ENCODE results near the gene VAMP1.
A peak's percentile ranks its signal among the peaks of the same experiment; 100 is the strongest.

The VAMP1 gene

GRCh38 chr12:6508087-6508486, 37.6 kb upstream of the VAMP1 start:
- POLR2A ChIA-PET = interaction anchor here (0.9 to 1.4 kb wide), 6 partner anchors 13 to 37 kb away, joined by 3 to 11 read pairs (median 4); partner anchors contain the start of genes GAPDH, MRPL51 and VAMP1
- Histone ChIP-seq H3K4me1 (ENCODE audit: control insufficient read depth, insufficient read depth, low read length) (peaks cover 4% of the 10 kb centered on the region; the same call in 1 of the 2 replicates), H3K4me3 (ENCODE audit: low read depth, low read length) (no peak overlapping the region), H3K36me3 (ENCODE audit: control insufficient read depth in 2 of 2, insufficient read depth in 1 of 2, low read length in 2 of 2) (peaks cover 58 to 62% of the 10 kb centered on the region in 2 experiments), H3K27ac (ENCODE audit: extremely low read depth, low read depth, low read length) (peak overlapping the region; percentile 39; the same call in 1 of the 2 replicates), H3K9me3 (ENCODE audit: control insufficient read depth, insufficient read depth, low read depth, low read length) (no peaks in the 10 kb centered on the region)
- TF ChIP-seq ZNF121 (tag by site-specific recombination; IDR thresholded peaks at IDR 0.05) (peak; percentile 69), ZFHX2 (tag by site-specific recombination; conservative IDR thresholded peaks at IDR 0.05) (peak; percentile 32; the same call in 1 of the 2 replicates), ZSCAN18 (tag by site-specific recombination; IDR thresholded peaks at IDR 0.05) (no peak)
- CTCF ChIA-PET = interaction anchor here (1.2 kb wide), 1 partner anchor 8 kb away, joined by 3 read pairs; no protein-coding TSS in a partner anchor

- Histone ChIP-seq H3K27ac (ENCODE audit: extremely low read depth, low read depth, low read length) (peak overlapping the region; percentile 39), H3K4me3 (ENCODE audit: low read depth, low read length) (no peak overlapping the region), H3K4me1 (ENCODE audit: control insufficient read depth, insufficient read depth, low read length) (peaks cover 4% of the 10 kb centered on the region; the same call in 1 of the 2 replicates), H3K9me3 (ENCODE audit: control insufficient read depth, insufficient read depth, low read depth, low read length) (no peaks in the 10 kb centered on the region), H3K36me3 (ENCODE audit: control insufficient read depth in 2 of 2, insufficient read depth in 1 of 2, low read length in 2 of 2) (peaks cover 55 to 59% of the 10 kb centered on the region in 2 experiments)
- ChIA-PET POLR2A (interaction anchor here (0.6 to 1.4 kb wide), 9 partner anchors 13 to 135 kb away, joined by 3 to 11 read pairs (median 4); partner anchors contain the start of genes GAPDH, MRPL51 and VAMP1), CTCF (no interaction called here)
- no peak for TF ChIP-seq ZNF341 (tag by site-specific recombination; IDR thresholded peaks at IDR 0.05; ENCODE audit: low read depth)
- TF ChIP-seq PRDM10 (tag by site-specific recombination; IDR thresholded peaks at IDR 0.05) = no peak
- TF ChIP-seq ZNF600 (tag by site-specific recombination; IDR thresholded peaks at IDR 0.05) = no peak
- no peak for TF ChIP-seq ZNF558 (tag by site-specific recombination; IDR thresholded peaks at IDR 0.05)
- TF ChIP-seq ELK4 (IDR thresholded peaks at IDR 0.05; ENCODE audit: borderline replicate concordance, low read depth, low read length) = no peak
- no peak for TF ChIP-seq BCL11B (tag by site-specific recombination; IDR thresholded peaks at IDR 0.05; ENCODE audit: low read depth)
- 0 out of 2 replicates have a peak, but pooled peaks have one; percentile 24 for TF ChIP-seq ZNF366 (tag by site-specific recombination; conservative IDR thresholded peaks at IDR 0.05)
- no peak for TF ChIP-seq MEIS1 (CRISPR knock-in tag; IDR thresholded peaks at IDR 0.05; ENCODE audit: borderline replicate concordance)
- TF ChIP-seq ZNF626 (tag by site-specific recombination; IDR thresholded peaks at IDR 0.05) = no peak
- no peak for TF ChIP-seq ZNF121 (tag by site-specific recombination; IDR thresholded peaks at IDR 0.05)
- TF ChIP-seq ZNF76 (tag by site-specific recombination; IDR thresholded peaks at IDR 0.05; ENCODE audit: borderline replicate concordance, low read depth) = no peak
- TF ChIP-seq IKZF3 (tag by site-specific recombination; IDR thresholded peaks at IDR 0.05) = peak; percentile 65
- no peak for TF ChIP-seq GLIS2 (tag by site-specific recombination; IDR thresholded peaks at IDR 0.05)
- TF ChIP-seq PRDM2 (tag by site-specific recombination; IDR thresholded peaks at IDR 0.05; ENCODE audit: borderline replicate concordance) = no peak
- TF ChIP-seq ZBTB48 (tag by site-specific recombination; IDR thresholded peaks at IDR 0.05) = no peak
Measured at GRCh38 chr12:6507102-6507998, 36.9 kb upstream of the VAMP1 start.
